A375 (cell line): ENCODE data around the gene CDH23. TPM values are rescaled to one million over a fixed set of nuclear protein-coding genes. Genes with fewer than 3 reads are reported as not detected.

Experiments
- small RNA-seq: library from RNA; depleted of rRNA; stranded (forward); fragments of <200 nt; gene quantifications from one replicate; pipeline ENCODE3, GENCODE V24; 2014
- total RNA-seq: library from RNA; depleted of rRNA; stranded (reverse); fragments of >200 nt; shearing (Covaris generic); gene quantifications from 2 replicates; pipeline ENCODE4 v1.2.3, GENCODE V29; 2014; rRNA removed

Gene CDH23
- 0.05 and 2.0 TPM in 2 replicates for total RNA-seq

DNA sequence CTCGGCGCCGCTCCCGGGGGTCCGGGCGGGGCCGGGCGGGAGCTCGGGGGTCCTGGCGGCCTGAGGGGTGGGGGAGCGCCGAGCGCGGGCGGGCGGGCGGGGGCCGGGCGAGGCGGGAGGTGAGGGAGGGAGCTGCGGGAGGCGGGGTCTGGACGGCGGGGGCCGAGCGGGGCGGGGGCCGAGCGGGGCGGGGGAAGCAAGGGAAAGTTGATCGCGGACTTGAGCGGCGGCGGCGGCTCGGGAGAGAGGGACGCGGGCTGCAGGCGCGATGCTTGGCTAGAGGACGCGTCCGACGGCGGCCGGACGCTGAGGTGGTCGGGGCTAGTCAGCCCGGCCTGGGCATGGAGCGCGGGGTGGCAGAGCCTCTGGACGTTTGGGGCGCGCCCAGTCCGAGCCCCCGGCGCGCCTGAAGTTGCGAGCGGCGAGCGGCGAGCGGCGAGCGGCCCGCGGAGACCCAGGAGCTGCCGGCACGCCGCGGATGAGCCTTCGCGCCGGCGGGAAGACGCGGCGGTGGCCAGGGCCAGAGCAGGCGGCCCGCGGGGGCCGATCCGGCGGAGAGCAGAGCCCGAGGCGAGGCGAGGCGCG, at the start of gene CDH23:
CDH23 (plus strand) TSS at position 210 of the 585 bp plus-strand sequence. CDS start 42,912 bp downstream, outside the sequence.

DNA sequence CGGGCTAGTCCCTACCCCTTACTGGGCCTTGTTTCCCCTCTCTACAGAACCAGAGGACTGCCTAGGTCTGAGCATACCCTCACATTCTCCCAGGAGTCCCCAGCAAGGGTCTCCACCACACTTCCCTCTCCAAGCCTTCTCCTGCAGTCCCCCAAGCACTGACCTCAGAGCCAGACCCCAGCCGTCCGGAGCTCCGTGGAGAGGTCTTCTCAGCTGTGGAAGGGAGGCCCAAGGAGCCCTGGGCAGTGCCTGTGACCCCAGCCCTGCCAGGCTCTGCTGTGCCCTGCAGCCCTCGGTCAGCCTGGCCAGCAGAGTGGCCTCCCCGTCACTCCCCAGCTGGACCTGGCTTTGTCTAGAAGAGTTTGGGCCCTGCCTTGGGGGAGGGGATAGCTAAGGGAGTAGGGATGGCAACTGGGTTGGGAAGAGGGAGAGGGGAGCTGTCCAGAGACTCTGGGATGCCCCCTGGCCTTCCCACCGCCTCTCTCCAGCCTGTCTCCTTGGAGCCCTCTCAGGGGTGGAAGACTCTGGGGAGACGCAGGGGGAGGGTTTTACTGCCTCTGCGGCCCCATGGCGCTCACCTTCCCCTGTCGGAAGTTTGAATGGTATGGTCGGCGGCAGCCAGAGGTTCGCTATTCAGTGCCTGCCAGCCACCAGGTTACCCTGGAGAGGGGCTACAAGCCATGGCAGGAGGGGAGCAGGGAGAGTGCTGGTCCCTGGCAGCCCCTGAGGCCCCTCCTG, 322.9 kb downstream of the CDH23 start, which contains the start of gene C10orf105:
C10orf105 (minus strand) TSS at position 315 of the 738 bp plus-strand sequence. CDS start 3,441 bp downstream, outside the sequence.

GRCh38 chr10:71773221-71773971, 376.7 kb downstream of the CDH23 start, which contains the start of gene VSIR:
Gene VSIR, minus strand, starts transcription at chr10:71773520. Its CDS starts 81 bp downstream, at chr10:71773439.

GRCh38 chr10:71850743-71851464, 454.2 kb downstream of the CDH23 start, which contains the start of gene PSAP:
Gene PSAP, minus strand, starts transcription at chr10:71851251. Its CDS starts 30 bp downstream, at chr10:71851221.

Small RNA genes within 50 kb of the gene (small RNA-seq; reads per million reads assigned to genes)
- not detected for gene MIR7152
- gene RNU7-38P, result not detected

Other genes with a start within 250 kb of the CDH23 start
- 1.2 TPM in 2 replicates for gene UNC5B, start 184.3 kb upstream of the CDH23 start, total RNA-seq
- gene SLC29A3, start 77.7 kb upstream of the CDH23 start, total RNA-seq, result 1.2 and 1.8 TPM in 2 replicates